Heart left ventricle (tissue), 13 donors: ENCODE results near the gene TOP2B.

Experiments
- POLR2A ChIP-seq, 2 donors: fragments of 450-650 bp; IDR thresholded peaks; one replicate each; pipeline ENCODE4 v1.6.1; 2017; ENCODE audit warnings: antibody characterized with exemption in 2 of 2, mild to moderate bottlenecking in 2 of 2, moderate library complexity in 2 of 2
- TF ChIP-seq, protein P1 (sequence below), 12 donors: fragments of 200-600 bp; sonication (generic) in 4 of 12; IDR thresholded peaks; one replicate each; pipeline versions ENCODE4 v1.5.0 to v1.8.0; 2018 to 2022; ENCODE audit warnings: antibody characterized with exemption in 12 of 12, mild to moderate bottlenecking in 5 of 12
- donor health status: ischemic (EF 13 %, LVEDD 7.1; RV severe dilation, severe dysfunction).
- donor health status: DM: no; HTN: yes; CAD: no.
- donor health status: DM: no; HTN: no; CAD: no.
- donor health status: ischemic (EF 25% LVEDD 6.9; RV normal size, moderate dysfunction).
- donor health status: ischemic (EF 25% LVEDD 5.7; RV mildly dilated, moderate dysfunction).
- donor health status: ischemic (EF 35%, LVEDD 5.7; RV mildly dilated, moderate dysfunction).
- donor health status: nonischemic (EF 11% LVEDD 7.7; RV severe dilation, severe dysfunction).
- donor health status: DM: yes; HTN: yes; CAD: no.
- donor health status: PGD.
- donor health status: ischemic (EF 29% LVEDD 5.4; RV normal size, mild dysfunction).
- donor health status: nonischemic (EF 23%, LVEDD 6.1; RV moderate dilation, normal function).

DNA sequence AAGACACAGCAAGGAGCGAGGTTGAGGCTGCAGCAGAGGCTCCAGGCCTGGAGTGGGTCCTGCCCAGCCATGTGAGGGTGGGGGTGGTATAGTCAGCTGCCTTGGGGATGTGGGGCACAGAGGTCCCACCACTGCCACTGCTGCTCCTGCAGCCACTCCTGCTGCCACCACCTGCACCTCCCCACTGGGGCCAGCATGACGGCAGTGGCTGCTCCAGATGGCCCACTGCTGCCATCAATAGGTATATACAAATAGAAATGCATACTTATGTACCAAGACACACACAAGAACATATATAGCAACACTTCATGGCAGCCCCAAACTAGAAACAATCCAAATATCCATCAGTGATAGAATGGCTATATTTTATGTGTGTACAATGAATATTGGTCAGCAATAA, 10.0 kb upstream of the TOP2B start:
- no peak for TF ChIP-seq POLR2A (IDR thresholded peaks at IDR 0.05)
- TF ChIP-seq, protein P1, sequence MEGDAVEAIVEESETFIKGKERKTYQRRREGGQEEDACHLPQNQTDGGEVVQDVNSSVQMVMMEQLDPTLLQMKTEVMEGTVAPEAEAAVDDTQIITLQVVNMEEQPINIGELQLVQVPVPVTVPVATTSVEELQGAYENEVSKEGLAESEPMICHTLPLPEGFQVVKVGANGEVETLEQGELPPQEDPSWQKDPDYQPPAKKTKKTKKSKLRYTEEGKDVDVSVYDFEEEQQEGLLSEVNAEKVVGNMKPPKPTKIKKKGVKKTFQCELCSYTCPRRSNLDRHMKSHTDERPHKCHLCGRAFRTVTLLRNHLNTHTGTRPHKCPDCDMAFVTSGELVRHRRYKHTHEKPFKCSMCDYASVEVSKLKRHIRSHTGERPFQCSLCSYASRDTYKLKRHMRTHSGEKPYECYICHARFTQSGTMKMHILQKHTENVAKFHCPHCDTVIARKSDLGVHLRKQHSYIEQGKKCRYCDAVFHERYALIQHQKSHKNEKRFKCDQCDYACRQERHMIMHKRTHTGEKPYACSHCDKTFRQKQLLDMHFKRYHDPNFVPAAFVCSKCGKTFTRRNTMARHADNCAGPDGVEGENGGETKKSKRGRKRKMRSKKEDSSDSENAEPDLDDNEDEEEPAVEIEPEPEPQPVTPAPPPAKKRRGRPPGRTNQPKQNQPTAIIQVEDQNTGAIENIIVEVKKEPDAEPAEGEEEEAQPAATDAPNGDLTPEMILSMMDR (IDR thresholded peaks at IDR 0.05), result no peak
